Umbilical cord (tissue), 2 donors: ENCODE measurements around the gene MRPS11. TPM values are rescaled to one million over a fixed set of nuclear protein-coding genes. Genes with fewer than 3 reads are reported as not detected.
"Not testable (repeated sequence)": the region's sequence is repeated elsewhere in the genome, so short reads cannot be mapped to it uniquely, and the experiment has no call there.

Source experiments
- DNase-seq: peaks from one replicate; pipeline ENCODE4 v3.0.0-alpha.2; 2015; ENCODE audit warnings: low spot score
- total RNA-seq: library from RNA; depleted of rRNA; stranded (reverse); fragments of >200 nt; gene quantifications from one replicate; pipeline ENCODE4 v1.2.3, GENCODE V29; 2014; ENCODE audit warnings: low replicate concordance; ENCODE audit not compliant: insufficient read depth

The MRPS11 gene
- 19.5 TPM for total RNA-seq

GRCh38 chr15:88467073-88467934 lies at the start of gene MRPS11, which contains the start of gene MRPL46:
Gene MRPS11, plus strand, starts transcription at chr15:88467708. Its CDS starts 10 bp downstream, at chr15:88467718.
Gene MRPL46, minus strand, starts transcription at chr15:88467388. Its CDS starts 11 bp downstream, at chr15:88467377.
- peak; percentile 95 for DNase-seq

- DNase-seq, result no peak
Measured at GRCh38 chr15:88419830-88420229, 47.7 kb upstream of the MRPS11 start.

GRCh38 chr15:88423331-88423730 lies 44.2 kb upstream of the MRPS11 start:
- DNase-seq, result no peak

GRCh38 chr15:88426304-88426703 lies 41.2 kb upstream of the MRPS11 start:
- DNase-seq, result no peak

GRCh38 chr15:88428053-88428452 lies 39.5 kb upstream of the MRPS11 start:
- no peak for DNase-seq

- no peak for DNase-seq
Measured at GRCh38 chr15:88428805-88429605, 38.5 kb upstream of the MRPS11 start.

GRCh38 chr15:88430051-88430450 lies 37.5 kb upstream of the MRPS11 start:
- DNase-seq, result no peak

GRCh38 chr15:88431441-88431840 lies 36.1 kb upstream of the MRPS11 start:
- DNase-seq, result no peak

- no peak for DNase-seq
Measured at GRCh38 chr15:88433046-88433685, 34.3 kb upstream of the MRPS11 start.

- not testable (repeated sequence) for DNase-seq
Measured at GRCh38 chr15:88434106-88434505, 33.4 kb upstream of the MRPS11 start.

- no peak for DNase-seq
Measured at GRCh38 chr15:88438181-88438580, 29.3 kb upstream of the MRPS11 start.

- DNase-seq, result no peak
Measured at GRCh38 chr15:88440021-88440420, 27.5 kb upstream of the MRPS11 start.

- no peak for DNase-seq
Measured at GRCh38 chr15:88441076-88441730, 26.3 kb upstream of the MRPS11 start.

- DNase-seq, result no peak
Measured at GRCh38 chr15:88447206-88447605, 20.3 kb upstream of the MRPS11 start.

- no peak for DNase-seq
Measured at GRCh38 chr15:88447741-88448140, 19.8 kb upstream of the MRPS11 start.

GRCh38 chr15:88448991-88449461 lies 18.5 kb upstream of the MRPS11 start:
- DNase-seq, result peak; percentile 91

- no peak for DNase-seq
Measured at GRCh38 chr15:88449581-88449980, 17.9 kb upstream of the MRPS11 start.

GRCh38 chr15:88450125-88450798 lies 17.2 kb upstream of the MRPS11 start:
- peak; percentile 55 for DNase-seq

- peak; percentile 52 for DNase-seq
Measured at GRCh38 chr15:88453651-88454050, 13.9 kb upstream of the MRPS11 start.

GRCh38 chr15:88454236-88454635 lies 13.3 kb upstream of the MRPS11 start:
- no peak for DNase-seq
